GM15510 (cell line): Measurements from ENCODE around the gene PCSK9.

Experiments
- POLR2A ChIP-seq: IDR thresholded peaks from 3 replicates; pipeline ENCODE4 v1.6.1; 2011; ENCODE audit warnings: borderline replicate concordance; ENCODE audit not compliant: insufficient read length; ENCODE audit errors: extremely low read depth

PCSK9 gene

DNA sequence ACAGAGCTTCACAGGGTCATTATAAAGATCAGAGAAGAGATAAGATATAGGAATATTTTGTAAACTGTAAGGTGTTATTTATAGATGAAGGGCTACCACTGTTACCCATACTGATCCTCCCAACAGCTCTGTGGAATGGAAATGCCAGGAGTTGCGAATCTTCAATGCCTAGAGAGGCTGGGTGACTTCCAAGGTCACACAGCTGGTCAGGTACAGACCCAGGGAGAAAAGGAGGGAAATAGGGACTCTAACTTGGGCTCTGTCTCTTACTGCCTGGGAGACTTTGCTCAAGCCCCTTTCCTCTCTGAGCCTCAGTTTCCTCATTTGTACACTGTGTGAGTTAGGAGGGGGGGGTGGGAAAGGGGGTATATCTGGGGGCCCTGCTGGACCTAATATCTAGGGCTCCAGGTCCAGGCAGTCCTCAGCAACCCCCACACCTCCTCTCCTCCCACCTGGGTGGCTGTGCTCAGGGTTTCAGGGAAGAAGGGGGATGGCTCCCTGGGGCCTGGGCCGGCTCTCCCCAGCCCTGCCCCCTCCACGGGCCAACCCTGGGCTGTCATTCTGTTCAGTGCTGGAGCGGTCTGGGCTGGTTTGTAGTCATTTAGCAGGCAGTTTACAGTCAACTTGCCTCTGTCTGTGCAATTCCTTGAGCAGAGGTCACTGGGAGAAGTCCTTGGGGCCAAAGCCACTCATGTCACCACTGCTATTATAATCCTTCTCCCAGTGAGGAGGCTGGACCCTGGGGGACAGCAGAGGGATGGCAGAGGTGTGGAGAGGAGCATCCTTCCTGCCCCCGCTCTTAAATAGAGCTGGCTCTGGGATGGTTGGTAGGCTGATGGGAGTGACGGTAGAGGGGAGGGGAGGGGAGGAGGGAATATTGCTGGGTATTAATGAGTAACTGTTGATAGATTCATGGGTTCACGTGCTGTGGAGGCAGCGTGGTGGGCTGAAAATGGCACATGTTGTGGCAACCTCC is 39.0 kb upstream of the PCSK9 start:
- TF ChIP-seq POLR2A = no peak

DNA sequence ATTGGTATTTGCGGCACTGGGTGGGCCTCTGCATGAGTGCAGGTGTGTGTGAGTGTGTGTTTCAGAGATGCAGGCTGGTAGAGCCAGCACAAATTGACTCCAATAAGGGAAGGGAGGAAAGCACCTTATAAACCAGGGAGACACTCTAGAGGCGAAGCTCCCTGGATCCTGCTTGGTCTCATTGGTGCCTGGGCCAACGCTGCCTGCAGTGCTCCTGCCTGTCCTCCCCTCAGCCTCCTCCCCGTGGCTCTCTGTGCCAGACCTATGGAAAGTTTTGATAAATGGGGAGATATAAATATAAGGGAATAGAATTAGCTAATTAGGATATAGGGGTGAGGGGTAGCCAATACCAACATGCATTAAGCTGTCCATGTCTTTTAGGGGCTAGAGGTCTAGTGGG is 38.0 kb upstream of the PCSK9 start:
- TF ChIP-seq POLR2A = no peak

DNA sequence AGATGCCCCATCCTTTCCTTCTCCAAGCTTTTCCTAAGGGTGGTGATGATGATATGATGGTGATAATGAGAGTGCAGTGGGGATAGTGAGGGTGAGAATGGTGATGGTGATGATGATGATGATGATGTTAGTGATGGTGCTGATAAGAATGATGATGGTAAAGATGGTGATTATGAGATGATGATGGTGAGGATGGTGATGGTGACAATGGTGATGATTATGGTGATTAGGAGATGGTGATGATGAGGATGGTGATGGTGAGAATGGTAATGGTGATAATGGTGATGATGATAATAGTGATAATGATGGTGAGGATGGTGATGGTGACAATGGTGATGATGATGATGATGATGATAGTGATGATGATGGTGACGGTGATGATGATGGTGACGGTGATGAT is 36.7 kb upstream of the PCSK9 start:
- TF ChIP-seq POLR2A = no peak

DNA sequence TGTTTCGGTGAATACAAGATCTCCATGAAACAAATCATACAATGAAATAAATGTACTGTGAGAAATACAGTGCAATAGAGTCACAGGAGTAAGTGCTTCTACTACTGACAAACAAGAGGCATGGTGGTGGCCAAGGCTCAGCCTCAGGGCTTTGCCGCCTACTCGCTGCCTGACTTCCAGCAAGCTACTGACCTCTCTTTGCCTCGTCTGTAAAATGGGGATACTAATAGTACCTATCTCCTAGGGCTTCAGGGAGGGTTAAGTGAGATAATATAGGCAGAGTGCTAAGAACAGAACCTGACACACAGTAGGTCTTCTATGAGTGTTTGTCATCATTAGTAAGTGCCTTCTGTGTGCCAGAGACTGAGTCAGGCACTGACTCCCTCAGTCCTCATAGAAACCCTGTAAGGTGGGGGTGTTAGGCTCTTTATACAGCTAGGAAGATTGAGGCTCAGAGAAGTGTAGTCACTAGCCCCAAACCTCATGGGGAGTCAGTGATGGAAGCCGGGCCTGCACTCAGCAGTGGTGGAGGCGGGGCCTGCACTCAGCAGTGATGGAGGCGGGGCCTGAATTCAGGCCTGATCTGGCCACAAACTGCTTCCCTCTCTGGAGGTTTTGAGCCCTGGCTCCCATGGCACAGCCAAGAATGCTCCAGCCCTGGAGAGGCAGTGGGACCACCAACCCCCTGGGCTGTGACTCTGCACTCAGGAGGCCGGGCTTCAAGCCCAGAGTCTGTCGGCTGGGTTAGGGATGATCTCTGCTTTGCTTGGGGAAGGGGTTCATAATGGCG is 33.8 kb upstream of the PCSK9 start:
- no peak for TF ChIP-seq POLR2A

DNA sequence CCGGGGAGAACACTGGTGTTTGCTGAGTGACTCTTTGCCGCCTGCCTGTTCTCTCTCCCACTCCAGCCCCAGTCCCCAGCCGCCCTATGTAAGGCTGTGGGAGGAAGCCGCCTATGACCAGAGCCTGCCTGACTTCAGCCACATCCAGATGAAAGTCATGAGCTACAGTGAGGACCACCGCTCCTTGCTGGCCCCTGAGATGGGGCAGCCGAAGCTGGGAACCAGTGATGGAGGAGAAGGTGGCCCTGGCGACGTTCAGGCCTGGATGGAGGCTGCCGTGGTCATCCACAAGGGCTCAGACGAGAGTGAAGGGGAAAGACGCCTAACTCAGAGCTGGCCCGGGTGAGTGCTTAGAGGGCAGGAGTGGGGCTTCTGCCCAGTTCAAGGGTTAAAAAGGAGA is 32.4 kb upstream of the PCSK9 start:
- no peak for TF ChIP-seq POLR2A

DNA sequence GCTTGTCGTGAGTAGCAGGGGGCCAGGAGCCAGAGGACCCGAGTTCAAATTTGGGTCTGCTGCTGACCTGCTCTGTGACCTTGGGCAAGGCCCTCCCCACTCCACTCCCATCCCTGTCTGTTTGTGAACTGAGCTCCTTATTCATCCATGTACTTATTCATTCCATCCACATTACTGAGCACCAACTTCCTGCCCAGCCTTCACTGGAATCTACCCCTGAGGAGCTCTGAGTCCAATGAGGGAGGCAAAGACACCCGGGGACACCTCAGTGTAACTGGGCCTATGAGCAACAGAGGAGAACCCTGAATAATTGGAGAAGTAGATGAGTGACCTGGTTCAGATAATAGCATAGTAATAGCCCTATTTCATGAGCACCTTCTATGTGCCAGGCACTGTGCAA is 31.7 kb upstream of the PCSK9 start:
- no peak for TF ChIP-seq POLR2A

DNA sequence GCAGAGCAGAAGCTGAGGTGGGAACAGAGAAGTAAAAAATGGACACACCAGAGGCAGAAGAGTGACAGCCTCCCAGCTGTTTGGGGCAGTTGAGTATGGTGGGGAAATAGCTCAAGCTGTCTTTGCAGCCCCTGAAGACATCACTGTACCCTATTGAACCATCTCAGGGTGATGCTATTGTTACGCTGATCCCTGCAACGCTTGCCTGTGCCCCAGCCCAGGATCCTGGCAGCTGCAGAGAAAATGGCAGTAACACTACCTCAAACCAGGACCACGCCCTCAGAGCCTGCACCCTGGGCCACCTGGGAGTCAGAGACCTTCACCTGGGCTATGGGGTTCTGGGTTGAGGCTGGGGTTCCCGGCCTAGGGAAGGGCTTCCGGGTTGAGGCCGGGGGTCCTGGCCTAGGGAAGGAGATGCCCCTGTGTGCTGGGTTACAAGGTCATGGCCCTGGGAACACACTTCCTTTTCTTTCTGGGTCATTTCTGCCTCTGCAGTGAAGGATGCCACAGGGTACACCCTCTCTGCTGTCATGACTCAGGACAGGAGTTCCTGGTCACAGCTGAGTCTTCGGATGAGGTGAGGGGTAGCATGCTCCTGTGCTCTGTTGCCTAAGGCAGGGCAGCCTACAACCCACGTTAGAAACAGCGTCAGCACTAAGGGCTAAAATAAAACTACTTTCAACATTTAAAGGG is 29.0 kb upstream of the PCSK9 start:
- TF ChIP-seq POLR2A = no peak

DNA sequence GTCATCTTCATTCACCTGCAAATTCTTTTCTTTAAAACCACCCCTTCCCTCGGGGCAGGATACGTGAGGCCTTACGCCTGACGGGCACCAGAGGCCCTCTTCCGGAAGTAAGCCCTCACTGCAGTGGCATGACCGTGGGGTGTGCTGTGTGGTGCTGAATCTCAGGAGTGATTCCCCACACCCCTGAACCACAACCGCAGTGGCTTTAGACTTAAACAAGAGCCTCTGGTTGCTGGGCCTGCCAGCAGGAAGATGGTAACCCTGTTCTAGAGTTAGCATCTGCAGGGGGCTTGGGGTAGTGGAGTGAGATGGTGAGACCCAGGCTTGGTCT is 28.5 kb upstream of the PCSK9 start:
- no peak for TF ChIP-seq POLR2A

DNA sequence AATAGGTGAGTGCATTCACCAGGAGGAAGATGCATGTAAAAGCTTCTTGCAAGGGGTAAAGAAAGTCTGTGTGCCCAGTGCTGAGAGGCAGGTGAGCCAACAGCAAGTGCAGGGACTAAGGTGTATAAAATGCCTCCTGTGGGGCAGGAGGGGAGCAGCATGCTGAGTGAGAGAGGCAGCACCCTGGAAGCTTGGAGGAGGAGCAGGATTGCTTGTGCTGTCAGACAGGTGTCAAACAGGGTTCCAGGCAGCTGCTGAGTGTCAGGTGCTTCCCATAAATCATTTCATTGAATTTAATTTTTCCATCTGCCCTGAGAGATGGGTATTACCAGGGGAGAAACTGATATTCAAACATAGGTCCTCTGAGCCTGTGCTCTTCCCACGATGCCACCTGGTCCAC is 26.7 kb upstream of the PCSK9 start:
- no peak for TF ChIP-seq POLR2A

DNA sequence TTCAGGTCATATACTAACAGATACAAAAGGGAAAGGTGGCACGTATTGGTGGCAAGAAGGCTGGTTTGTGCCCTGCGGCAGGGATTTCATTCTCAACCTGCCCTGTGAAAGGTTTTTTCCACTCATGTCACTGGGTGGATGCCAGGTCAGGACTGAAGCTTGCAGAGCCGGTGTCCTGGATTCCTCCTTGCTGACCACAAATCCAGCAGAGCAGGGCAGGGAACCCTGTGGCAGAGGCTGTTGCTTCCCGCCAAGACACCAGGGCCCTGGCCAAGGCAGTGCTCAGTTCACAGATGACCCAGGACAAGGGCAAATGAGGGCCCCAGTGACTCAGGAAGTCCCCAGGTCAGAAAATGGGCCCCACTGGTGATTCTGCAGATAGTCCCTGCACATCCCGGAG is 24.2 kb upstream of the PCSK9 start:
- TF ChIP-seq POLR2A = no peak

DNA sequence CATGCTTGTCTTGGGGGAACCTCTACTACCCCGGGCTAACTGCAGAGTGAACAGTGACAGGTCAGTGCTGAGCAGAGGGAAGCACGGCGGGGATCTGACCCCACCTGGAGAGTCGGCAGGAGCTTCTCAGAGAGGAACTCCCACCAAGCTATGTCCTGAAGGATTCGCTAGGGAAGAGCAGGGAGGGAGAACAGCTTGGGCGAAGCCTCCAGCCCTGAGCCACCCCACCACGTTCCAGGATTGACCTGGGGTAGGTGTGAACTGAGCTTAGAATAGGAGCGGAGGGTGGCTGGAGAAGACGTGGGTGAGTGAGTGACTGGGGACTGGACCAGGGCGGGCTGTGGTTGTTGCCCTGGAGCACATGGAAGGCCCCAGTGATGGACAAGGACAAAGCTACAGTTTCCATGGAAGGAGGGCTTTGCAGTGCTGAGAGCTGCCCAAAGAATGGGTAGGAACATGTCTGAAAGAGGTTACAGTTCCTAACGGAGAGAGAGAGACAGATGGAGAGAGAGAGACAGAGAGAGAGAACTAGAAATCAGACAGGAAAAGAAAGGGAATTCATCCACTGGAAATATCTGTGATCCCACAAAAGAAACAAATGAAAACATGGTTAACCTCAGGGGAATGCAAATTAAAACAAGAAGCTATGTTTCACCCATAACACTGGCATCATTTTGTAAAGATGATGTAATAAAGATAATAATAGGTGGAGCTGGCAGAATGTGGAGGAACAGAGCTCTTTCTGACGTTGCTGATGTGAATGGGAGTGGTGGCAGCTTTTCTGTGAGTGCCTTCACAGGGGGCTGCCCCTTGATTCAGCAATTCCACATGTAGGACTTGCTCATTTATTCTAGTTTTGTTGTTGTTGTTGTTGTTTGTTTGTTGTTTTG is 23.4 kb upstream of the PCSK9 start:
- no peak for TF ChIP-seq POLR2A

DNA sequence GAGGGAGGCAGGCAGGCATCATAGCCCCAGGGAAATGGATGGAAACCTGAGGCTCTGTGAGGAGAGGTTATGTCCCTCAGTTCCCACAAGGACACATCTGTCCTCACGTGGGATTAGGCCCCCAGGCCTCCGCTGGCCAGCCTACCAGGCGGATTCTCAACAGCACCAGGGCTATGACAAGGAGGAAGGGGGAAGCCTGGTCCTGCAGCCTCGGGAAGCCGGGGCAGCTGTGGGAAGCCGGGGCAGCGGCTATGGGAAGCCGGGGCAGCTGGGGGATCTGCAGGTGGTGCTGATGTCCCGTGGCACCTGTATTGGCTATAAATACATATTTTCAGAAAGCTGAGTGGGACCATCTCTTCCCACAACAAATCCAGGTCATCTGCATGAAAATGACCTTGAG is 21.0 kb upstream of the PCSK9 start:
- TF ChIP-seq POLR2A = no peak

DNA sequence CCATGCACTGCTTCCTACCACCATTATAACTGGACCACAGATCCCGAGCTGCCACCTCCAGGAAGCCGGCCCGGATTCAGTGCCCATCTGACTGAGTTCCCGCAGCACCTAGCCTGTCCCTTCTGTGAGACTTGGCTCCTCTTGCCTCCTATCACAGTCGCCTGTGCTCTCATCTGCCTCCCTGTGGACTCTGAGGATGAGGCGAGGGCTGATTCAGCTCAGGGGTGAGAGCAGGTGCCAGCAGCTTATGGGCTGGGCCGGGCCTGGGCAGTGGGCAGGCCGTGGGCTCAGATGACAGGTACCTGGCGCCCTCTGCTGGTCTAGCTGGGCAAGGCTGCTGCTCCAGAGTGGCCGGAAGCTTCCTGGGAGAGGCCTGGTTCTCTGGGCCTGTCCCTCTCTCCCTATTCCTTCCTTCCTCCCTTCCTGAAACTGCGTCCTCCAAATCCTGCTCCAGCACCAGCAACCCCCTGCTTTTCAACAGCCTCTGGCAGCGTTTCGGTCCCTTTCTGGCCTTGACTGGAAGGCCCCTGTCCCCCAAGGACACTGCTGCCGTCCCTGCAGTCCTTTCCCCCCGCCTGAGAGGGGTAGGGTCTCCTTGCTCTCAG is 17.3 kb upstream of the PCSK9 start:
- TF ChIP-seq POLR2A = no peak

DNA sequence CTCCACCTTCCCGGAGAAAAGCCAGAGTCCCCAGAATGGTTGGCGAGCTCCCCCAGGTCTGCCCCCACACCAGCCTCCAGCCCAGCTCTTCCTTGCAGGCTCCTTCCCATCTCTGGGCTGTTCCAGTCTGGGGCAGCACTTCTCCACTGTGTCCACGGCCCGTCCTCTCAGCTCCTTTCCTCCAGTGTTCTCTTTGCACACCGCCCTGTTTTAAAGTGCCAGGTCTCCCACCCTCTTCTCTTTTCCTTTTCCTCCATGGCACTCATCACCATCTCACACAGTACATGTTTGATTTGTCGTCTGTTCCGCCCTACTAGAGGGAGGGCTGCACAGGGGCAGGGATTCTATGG is 6.1 kb upstream of the PCSK9 start:
- no peak for TF ChIP-seq POLR2A
